ENCODE measurements around the gene OTUD5.
A peak's percentile ranks its signal among the peaks of the same experiment; 100 is the strongest.
"Not testable (repeated sequence)": the region's sequence is repeated elsewhere in the genome, so short reads cannot be mapped to it uniquely, and the experiment has no call there.

OTUD5 gene

DNA sequence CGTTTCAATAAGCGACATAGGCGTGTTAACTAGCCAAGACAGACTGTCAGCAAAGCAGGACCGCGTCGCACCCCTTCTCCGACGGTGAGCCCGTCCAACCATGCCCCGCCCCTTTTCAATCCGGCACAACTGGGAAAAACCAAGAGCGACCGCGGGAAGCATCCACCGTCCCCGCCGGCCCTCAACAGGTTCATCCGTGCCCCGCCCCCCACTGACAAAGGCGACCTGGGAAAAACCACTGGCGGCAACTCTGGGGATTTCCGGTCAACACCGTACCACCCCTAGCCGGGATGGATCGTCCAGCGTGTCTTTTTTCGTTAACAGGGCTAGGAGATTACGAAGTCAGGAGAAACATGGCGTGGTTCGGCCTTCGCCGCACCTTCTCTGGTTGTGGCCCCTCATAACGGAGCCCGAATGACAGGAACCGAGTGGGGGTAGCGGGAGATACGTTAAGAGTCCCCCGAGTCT, 60.2 kb downstream of the OTUD5 start:
- DNase-seq = peak; percentile 64
- in situ Hi-C loops (cut with HindIII; ENCODE audit: low pct_ligation_motif_present, low pct_unique_long_range_greater_than_20kb, low sequenced_read_pairs) = no loop called here

DNA sequence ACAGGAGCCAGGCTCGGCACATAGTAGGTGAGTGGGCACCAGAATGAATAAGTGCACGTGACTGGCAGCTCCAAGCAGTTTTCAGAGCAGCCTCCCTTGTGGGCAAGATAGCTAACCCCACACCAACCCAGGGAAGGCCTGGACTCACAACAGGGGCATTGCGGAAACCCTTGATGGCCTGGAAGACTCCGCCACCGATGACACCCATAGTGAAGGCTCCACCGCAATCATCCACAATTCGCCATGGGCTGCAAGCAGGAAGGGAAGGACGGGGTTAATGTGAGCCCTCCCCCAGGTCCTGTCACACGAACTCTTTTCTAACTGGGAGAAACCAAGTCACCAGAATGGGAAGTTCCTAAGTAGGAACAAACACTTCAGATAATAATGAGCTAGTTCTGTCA, 60.8 kb downstream of the OTUD5 start:
- DNase-seq = no peak
- in situ Hi-C loops (cut with HindIII; ENCODE audit: low pct_ligation_motif_present, low pct_unique_long_range_greater_than_20kb, low sequenced_read_pairs) = no loop called here

DNA sequence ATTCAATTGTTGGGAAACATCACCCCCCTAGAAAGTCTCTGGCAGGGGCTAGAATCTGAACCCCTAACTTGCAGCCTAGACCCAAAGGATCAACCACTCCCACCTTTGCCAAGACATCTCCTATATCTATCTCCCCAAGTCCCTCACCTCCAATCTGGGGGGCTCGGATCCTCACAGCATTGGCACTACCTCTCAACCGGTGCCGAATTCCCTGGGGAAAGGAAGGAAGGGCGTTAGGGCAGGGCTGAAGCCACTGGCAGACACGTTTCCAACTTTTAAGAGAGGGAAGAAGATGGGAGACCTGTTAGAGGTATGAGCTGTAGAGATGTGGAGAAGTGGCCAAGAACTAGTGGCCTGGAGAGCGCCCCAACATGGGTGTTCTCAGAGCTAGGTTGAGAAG, 62.5 kb downstream of the OTUD5 start:
- DNase-seq = no peak
- in situ Hi-C loops (cut with HindIII; ENCODE audit: low pct_ligation_motif_present, low pct_unique_long_range_greater_than_20kb, low sequenced_read_pairs) = no loop called here

DNA sequence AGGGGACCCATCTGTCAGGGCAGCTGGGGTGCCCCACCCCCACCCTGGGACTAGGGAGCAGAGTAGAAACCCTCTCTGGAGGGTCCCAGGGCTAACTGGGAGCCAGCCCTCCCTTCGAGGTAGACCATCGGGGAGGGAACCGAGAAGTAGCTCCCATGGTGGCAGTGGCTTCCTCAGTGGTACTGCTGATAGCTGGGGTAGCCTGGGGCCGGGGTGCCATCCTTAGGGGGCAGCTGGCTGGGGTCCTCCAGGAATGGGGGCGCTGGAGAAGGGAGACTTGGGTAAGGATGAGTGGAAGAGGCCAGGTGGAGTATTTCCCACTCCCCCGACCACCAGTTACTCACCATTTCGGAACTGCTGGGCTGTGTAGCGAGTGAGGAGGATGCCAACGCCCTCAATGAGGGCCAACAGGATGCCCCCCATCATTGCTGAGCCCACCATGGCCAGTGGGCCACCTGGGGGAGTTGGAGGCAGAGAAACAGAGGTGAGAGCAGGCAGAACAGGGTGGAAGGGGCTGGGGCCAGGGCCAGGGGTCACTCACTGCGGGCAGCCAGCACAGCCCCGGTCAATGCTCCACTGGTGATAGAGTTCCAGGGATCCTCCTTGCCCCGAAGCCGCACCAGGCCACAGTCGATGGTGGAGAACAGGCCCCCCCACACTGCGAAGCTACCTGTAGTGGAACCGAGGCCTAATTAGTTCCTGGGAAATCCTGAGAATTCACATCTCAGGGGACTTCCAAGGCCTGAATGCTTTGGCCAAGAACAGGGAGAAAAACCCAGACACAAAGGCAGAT, 63.7 kb downstream of the OTUD5 start:
- no peak for DNase-seq
- in situ Hi-C loops (cut with HindIII; ENCODE audit: low pct_ligation_motif_present, low pct_unique_long_range_greater_than_20kb, low sequenced_read_pairs) = no loop called here

DNA sequence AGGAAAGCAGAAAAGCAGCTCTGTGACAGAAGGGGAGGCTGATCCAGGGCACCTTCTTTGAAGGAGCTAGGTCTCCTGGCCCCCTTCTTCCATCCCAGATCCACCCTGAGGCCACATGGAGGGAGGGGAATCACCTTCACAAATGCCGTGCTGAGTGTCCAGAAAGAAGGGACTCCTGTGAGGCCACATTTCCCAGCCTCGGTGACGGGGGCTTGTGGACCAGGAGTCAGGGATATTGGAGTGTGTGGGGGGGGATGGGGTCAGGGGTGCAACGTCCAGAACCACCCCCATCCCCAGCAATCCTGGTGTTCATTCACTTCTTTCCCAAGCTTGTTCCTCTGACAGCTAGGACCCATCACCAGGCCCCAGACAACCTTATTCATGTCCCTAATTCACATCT, 64.5 kb downstream of the OTUD5 start:
- DNase-seq = no peak
- in situ Hi-C loops (cut with HindIII; ENCODE audit: low pct_ligation_motif_present, low pct_unique_long_range_greater_than_20kb, low sequenced_read_pairs) = no loop called here

DNA sequence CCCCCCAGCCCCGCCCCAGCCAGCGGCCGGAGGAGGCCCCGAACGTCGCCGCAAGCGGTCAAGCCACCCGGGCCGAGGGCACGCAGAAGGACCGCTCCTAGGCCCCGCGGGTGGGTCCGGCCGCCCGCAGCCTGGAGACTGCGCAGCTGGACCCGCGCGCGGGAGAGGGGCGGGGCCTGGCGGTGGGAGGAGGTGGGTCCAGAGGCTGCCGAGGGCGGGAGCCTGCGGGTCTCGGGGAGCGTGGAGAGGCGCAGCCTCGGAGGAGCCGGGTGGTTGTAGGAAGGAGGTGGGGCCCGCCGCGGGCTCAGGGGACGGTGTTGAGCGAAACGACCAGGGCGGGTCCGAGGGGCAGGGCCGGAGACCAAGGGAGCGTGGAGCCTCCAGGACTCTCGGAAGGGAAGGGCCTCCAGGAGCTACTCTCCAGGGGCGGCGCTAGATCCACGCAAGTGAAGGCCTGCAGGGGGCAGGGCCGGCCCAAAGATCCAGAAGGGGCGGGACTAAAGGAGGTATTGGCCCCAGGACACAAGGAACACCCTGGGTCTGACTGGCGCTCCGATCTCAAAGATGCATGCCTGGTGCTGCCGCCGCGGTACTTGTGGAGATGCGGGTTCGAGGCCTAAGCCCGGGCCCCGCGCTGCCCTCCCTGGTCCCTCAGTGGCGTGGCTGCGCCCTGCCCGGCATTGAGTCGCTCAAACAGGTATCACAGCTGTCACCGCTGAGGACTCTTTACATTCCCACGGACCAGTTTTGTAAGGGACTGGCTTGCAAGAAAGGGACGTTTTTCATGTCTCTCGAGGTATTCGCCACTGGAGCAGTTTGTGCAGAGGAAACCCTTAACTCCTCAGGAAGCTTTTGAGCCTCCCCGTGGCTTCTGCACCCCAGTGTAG, 65.8 kb downstream of the OTUD5 start:
- in situ Hi-C loops (cut with HindIII; ENCODE audit: low pct_ligation_motif_present, low pct_unique_long_range_greater_than_20kb, low sequenced_read_pairs) = no loop called here
- DNase-seq = peak; percentile 90

DNA sequence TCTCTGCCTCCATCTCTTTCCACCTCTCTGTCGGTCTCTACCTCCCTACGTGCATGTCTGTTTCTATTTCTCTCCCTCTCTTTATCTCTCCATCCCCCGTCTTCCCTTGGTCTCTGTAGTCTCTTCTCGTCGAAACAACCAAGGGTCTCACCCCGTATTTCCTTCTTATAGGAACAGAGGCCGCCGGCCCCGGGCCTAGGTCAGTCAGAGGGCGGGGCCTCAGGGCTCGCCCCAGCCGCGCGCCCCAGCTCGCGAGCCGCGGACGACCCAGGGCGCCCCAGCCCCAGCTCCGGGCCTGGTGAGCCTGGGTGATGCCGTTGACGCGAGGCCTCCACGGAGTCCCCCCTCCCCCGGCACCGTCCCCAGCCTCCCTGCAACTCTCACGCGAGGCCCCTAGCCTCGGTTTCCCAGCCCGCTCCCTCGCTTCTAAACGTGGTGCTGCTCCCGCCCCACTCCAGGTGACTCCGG, 66.4 kb downstream of the OTUD5 start:
- peak; percentile 4 for DNase-seq
- in situ Hi-C loops (cut with HindIII; ENCODE audit: low pct_ligation_motif_present, low pct_unique_long_range_greater_than_20kb, low sequenced_read_pairs) = no loop called here

DNA sequence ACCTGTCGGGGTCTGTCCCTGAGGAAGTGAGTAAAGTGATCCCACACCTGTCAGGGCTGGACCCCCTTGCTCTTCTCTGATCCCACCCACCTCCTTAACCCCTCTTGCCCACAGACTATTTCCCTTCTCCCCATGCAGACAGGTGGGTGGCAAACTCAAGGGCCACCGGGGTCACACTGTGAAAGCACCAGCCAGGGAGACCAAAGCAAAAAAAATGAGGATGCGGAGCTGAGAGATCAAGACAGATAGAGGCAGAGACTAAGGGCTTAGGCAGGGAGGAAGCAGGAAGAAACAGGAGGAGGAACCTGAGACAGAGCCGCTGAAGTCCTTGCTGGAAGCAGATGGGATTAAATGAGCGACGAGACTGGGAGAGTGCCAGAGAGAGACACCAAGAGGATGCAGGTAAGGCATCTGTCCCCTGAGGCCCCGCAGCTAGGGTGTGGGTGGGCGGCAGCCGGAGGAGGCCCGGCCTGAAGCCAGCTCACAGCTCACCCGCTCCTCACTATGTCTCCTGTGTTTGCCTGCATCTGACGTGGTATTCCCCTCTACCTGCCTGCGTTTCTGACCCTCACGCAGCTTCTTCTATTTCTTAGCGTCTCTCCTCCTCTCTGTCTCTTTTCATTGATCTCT, 67.0 kb downstream of the OTUD5 start:
- DNase-seq = no peak
- in situ Hi-C loops (cut with HindIII; ENCODE audit: low pct_ligation_motif_present, low pct_unique_long_range_greater_than_20kb, low sequenced_read_pairs) = no loop called here

DNA sequence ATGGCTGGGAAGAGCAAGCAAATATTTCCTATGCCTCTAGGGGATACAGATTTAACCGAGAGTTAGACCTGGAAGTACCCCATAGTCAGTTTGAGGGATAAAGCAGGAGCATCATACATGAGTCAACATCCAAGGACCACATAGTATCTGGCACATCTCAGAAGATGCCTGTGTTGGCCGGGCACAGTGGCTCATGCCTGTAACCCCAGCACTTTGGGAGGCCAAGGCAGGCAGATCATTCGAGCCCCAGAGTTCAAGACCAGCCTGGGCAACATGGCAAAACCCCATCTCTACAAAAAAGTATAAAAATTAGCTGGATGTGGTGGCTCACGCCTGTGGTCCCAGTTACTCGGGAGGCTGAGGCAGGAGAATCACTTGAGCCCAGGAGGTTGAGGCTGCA, 70.8 kb downstream of the OTUD5 start:
- in situ Hi-C loops (cut with HindIII; ENCODE audit: low pct_ligation_motif_present, low pct_unique_long_range_greater_than_20kb, low sequenced_read_pairs); DNase-seq: not testable (repeated sequence)

DNA sequence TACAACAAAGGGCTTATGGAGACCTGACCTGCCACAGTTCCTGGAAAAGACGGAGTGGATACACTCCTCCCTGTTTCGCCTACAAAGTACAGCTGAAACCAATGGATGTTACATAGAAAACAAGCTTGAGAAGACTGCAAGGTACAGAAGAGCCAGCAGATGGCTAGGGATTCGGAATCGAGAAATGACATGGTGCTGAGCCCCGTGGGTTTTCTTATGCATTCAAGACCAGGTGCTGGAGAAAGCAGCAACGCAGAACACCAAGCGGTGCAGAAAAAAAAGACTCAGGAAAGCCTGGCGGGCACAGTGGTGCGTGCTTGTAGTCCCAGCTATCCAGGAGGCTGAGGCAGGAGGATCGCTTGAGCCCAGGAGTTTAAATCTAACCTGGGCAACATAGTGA, 73.7 kb downstream of the OTUD5 start:
- DNase-seq = no peak
- in situ Hi-C loops (cut with HindIII; ENCODE audit: low pct_ligation_motif_present, low pct_unique_long_range_greater_than_20kb, low sequenced_read_pairs) = no loop called here

DNA sequence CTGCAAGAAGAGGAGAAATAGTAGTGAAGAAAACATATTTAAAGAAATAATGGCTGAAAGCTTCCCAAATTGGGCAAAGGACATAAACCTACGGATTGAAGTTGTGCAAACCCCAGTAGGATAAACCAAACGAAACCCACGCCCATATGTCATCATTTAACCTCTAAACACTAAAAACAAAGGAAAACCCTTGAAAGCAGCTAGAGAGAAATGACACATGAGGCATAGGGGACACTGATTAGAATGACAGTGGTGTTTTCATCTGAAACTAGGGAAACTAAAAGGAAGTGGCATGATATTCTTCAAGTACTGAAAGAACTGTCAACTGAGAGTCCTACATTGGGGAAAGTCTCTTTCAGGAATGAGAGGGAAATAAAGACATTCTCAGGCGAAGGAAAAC, 80.5 kb downstream of the OTUD5 start:
- in situ Hi-C loops (cut with HindIII; ENCODE audit: low pct_ligation_motif_present, low pct_unique_long_range_greater_than_20kb, low sequenced_read_pairs); DNase-seq: not testable (repeated sequence)

Measured in ACHN (cell line).